Lower leg skin (tissue), 4 donors: ENCODE data around the gene ACTA2. TPM values are rescaled to one million over a fixed set of nuclear protein-coding genes. Genes with fewer than 3 reads are reported as not detected.

ENCODE experiments used
- DNase-seq, 2 donors: peaks; one replicate each; pipeline ENCODE4 v3.0.0-alpha.2; 2019; ENCODE audit warnings: low spot score in 2 of 2
- H3K4me3 ChIP-seq: fragments of 200-600 bp; sonication (generic); 2 replicates; pipeline ENCODE4 v1.5.1; 2017; ENCODE audit warnings: mild to moderate bottlenecking, low read depth; ENCODE audit not compliant: poor library complexity, severe bottlenecking
- POLR2A ChIP-seq, 2 donors: fragments of 450-650 bp; IDR thresholded peaks; one replicate each; pipeline ENCODE4 v1.6.1; 2016 to 2017; ENCODE audit warnings: antibody characterized with exemption in 2 of 2, mild to moderate bottlenecking in 1 of 2, moderate library complexity in 1 of 2
- WGBS, 2 donors: methylation state at CpG; one replicate each; pipeline ENCODE4 v1.1.5; 2018; 5-methylcytosine and 5-hydroxymethylcytosine counted together
- intact Hi-C: fragments of 100-400 bp; cut with DNase I; formaldehyde crosslinking; loops from one replicate; pipeline ENCODE4 v1.15.0; 2023; ENCODE audit warnings: low total_unique reads
- total RNA-seq, 4 donors: library from RNA; depleted of rRNA; stranded (reverse); fragments of >200 nt; gene quantifications; one replicate each; pipeline ENCODE4 v1.1.0, GENCODE V29; 2016
- TF ChIP-seq, protein P1 (sequence below), 3 donors: fragments of 450-650 bp; IDR thresholded peaks; one replicate each; pipeline ENCODE4 v1.5.1; 2016; ENCODE audit warnings: antibody characterized with exemption in 3 of 3, mild to moderate bottlenecking in 3 of 3, moderate library complexity in 2 of 3

ACTA2 gene
- total RNA-seq, 4 donors from 2014 or later = 66.4 to 344 (median 129) TPM

DNA sequence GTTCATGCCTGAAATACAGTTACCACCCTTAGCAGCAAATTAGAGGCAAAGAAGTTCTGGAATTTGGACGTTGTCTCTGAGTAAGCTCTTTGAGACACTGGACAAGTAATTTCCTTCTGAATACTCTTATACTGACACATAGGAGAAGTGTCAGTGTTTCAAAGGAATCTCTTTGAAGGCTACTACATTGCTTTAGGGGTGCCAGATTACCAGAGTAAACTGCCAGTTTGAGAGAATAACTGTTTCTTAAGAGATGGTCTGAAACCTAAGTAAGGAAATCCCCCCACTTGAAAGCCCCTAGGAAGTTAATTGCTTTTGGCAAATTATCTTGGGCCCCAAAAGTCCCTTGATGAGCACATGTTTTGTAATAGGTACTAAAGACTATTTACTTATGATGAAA is 41.4 kb upstream of the ACTA2 start:
- 10 to 12% methylated on average over 1 of the region's 1 CpG for WGBS, 2 donors
- intact Hi-C loops = no loop called here
- H3K4me3 ChIP-seq = no peak overlapping the region
- TF ChIP-seq POLR2A (IDR thresholded peaks at IDR 0.05) = no peak
- TF ChIP-seq, protein P1, sequence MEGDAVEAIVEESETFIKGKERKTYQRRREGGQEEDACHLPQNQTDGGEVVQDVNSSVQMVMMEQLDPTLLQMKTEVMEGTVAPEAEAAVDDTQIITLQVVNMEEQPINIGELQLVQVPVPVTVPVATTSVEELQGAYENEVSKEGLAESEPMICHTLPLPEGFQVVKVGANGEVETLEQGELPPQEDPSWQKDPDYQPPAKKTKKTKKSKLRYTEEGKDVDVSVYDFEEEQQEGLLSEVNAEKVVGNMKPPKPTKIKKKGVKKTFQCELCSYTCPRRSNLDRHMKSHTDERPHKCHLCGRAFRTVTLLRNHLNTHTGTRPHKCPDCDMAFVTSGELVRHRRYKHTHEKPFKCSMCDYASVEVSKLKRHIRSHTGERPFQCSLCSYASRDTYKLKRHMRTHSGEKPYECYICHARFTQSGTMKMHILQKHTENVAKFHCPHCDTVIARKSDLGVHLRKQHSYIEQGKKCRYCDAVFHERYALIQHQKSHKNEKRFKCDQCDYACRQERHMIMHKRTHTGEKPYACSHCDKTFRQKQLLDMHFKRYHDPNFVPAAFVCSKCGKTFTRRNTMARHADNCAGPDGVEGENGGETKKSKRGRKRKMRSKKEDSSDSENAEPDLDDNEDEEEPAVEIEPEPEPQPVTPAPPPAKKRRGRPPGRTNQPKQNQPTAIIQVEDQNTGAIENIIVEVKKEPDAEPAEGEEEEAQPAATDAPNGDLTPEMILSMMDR (IDR thresholded peaks at IDR 0.05) = no peak
- DNase-seq = no peak

DNA sequence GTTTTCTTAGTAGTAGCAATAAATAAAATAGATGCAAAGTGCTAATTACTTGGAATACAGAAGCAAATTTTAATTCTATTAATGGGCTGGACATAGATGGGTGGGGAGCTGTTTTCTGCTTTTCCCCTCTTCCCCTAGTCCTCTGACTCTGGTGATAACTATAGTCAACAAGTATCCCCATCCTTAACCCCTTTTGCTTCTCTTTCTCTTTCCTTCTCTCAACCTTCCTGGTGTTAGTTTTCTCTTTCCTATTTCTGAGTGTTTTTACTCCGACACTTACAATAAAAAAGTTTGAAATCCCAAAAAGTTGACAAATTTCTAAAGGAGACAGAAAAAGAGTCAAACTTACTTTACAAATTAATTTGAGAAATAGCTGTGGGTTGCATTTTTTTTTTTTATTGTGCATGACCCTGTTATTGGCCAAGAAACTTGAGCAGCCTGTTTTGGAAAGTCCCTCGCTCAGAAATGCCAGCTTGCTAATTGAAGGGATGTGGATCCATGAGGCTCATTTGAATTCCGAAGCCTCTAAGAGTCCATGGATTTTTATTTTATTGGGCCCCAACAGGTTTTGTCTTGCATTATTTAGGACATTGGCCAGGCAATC is 40.5 kb upstream of the ACTA2 start:
- TF ChIP-seq, protein P1 (IDR thresholded peaks at IDR 0.05) = no peak
- TF ChIP-seq POLR2A (IDR thresholded peaks at IDR 0.05) = no peak
- WGBS, 2 donors = 22 to 31% methylated on average over 3 of the region's 3 CpGs
- no peak overlapping the region for H3K4me3 ChIP-seq
- DNase-seq = no peak
- intact Hi-C loops = no loop called here

DNA sequence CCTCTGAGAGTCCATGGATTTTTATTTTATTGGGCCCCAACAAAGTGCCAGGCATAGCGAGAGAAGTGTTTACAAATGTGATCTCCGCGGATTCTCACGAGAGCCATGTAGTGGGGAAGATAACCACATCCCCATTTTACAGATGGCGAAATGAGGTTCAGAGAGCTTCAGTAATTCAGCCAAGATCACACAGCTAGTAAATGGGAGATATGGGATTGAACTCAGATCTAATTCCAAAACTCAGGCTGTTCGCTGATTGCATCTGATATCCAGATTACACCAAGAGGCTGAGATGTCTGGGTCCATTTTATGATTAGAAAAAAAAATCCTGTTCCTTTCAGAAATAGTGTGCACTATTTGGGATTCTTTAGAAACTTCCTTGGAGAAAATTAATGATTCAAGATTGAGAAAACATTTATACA is 39.3 kb upstream of the ACTA2 start:
- H3K4me3 ChIP-seq = peak overlapping the region; percentile 80
- no peak for DNase-seq
- 4 to 6% methylated on average over 6 of the region's 6 CpGs for WGBS, 2 donors
- intact Hi-C loops = no loop called here
- no peak for TF ChIP-seq POLR2A (IDR thresholded peaks at IDR 0.05)
- TF ChIP-seq, protein P1 (IDR thresholded peaks at IDR 0.05) = no peak

DNA sequence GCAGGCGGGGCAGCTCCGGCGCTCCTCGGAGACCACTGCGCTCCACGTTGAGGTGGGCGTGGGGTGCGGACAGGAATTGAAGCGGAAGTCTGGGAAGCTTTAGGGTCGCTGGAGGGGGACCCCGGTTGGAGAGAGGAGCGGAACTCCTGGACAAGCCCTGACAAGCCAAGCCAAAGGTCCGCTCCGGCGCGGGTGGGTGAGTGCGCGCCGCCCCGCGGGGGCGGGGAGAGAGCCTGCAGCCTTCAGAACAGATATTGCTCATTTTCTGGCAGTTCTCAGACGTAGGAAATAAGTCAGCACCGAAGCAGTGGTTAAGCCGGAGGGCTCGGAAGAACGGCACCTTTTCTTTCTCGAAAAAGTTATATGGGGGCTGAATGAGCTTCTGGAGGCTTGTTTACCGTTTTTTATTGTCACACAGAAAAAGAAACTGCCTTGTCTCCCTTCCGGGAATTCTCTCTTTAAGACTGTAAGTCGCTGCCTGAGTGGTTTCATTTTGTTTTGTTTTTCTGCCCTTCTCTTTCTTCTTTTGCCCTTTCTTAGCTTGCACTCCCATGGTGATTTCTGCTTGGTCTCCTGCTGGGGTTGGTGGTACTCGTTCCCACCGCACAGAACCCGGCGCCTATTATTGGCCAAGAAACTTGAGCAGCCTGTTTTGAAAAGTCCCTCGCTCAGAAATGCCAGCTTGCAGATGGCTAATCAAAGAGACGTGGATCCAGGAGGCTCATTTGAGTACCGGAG is 38.8 kb upstream of the ACTA2 start:
- intact Hi-C loops = no loop called here
- TF ChIP-seq POLR2A (IDR thresholded peaks at IDR 0.05) = peak in 1 of 2 donors; percentile 50
- TF ChIP-seq, protein P1 (IDR thresholded peaks at IDR 0.05) = no peak
- H3K4me3 ChIP-seq = peak overlapping the region; percentile 80
- DNase-seq = peak; percentile 76 to 96
- WGBS, 2 donors = 1% methylated on average over 38 of the region's 38 CpGs

DNA sequence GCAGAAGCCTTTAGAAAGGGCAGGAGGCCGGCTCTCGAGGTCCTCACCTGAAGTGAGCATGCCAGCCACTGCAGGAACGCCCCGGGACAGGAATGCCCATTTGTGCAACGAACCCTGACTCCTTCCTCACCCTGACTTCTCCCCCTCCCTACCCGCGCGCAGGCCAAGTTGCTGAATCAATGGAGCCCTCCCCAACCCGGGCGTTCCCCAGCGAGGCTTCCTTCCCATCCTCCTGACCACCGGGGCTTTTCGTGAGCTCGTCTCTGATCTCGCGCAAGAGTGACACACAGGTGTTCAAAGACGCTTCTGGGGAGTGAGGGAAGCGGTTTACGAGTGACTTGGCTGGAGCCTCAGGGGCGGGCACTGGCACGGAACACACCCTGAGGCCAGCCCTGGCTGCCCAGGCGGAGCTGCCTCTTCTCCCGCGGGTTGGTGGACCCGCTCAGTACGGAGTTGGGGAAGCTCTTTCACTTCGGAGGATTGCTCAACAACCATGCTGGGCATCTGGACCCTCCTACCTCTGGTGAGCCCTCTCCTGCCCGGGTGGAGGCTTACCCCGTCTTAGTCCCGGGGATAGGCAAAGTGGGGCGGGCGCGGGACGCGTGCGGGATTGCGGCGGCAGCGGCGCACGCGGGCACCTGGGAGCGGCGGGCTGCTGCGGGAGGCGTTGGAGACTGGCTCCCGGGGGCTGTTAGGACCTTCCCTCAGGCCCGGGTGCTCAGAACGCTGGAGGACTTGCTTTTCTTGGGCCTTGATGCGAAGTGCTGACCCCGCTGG is 38.0 kb upstream of the ACTA2 start, which contains the start of gene FAS:
TSS of gene FAS (plus strand) at position 415 of the 777 bp plus-strand sequence. CDS start at position 494, 79 bp downstream.
- intact Hi-C loops = no loop called here
- TF ChIP-seq, protein P1 (IDR thresholded peaks at IDR 0.05) = no peak
- TF ChIP-seq POLR2A (IDR thresholded peaks at IDR 0.05) = no peak
- H3K4me3 ChIP-seq = peak within 1 kb of the TSS; percentile 80
- DNase-seq = peak; percentile 73 to 95
- 0 to 1% methylated on average over 32 to 48 of the region's 51 CpGs for WGBS, 2 donors
